Measurements from ENCODE around the gene ZMIZ1.

Gene ZMIZ1

GRCh38 chr10:79350407-79351154 is 281.8 kb downstream of the ZMIZ1 start:
- no peak for DNase-seq

- DNase-seq: no peak
Observed at GRCh38 chr10:79351332-79351731, 282.6 kb downstream of the ZMIZ1 start.

GRCh38 chr10:79352035-79352877 is 283.5 kb downstream of the ZMIZ1 start:
- no peak for DNase-seq

- DNase-seq: no peak
Observed at GRCh38 chr10:79353000-79353406, 284.2 kb downstream of the ZMIZ1 start.

- no peak for DNase-seq
Observed at GRCh38 chr10:79353726-79354125, 285.0 kb downstream of the ZMIZ1 start.

GRCh38 chr10:79354141-79354540 is 285.4 kb downstream of the ZMIZ1 start:
- no peak for DNase-seq

GRCh38 chr10:79354615-79355014 is 285.8 kb downstream of the ZMIZ1 start:
- DNase-seq: no peak

GRCh38 chr10:79355420-79356017 is 286.8 kb downstream of the ZMIZ1 start:
- DNase-seq: no peak

GRCh38 chr10:79356104-79356503 is 287.3 kb downstream of the ZMIZ1 start:
- no peak for DNase-seq

GRCh38 chr10:79357180-79357579 is 288.4 kb downstream of the ZMIZ1 start:
- DNase-seq: no peak

GRCh38 chr10:79358811-79359210 is 290.0 kb downstream of the ZMIZ1 start:
- no peak for DNase-seq

GRCh38 chr10:79359816-79360498 is 291.2 kb downstream of the ZMIZ1 start:
- no peak for DNase-seq

- DNase-seq: no peak
Observed at GRCh38 chr10:79360499-79361342, 292.0 kb downstream of the ZMIZ1 start.

- DNase-seq: no peak
Observed at GRCh38 chr10:79361726-79362397, 293.1 kb downstream of the ZMIZ1 start.
